ENCODE results near the gene SLC30A10.
"Not testable (repeated sequence)": the region's sequence is repeated elsewhere in the genome, so short reads cannot be mapped to it uniquely, and the experiment has no call there.

DNA sequence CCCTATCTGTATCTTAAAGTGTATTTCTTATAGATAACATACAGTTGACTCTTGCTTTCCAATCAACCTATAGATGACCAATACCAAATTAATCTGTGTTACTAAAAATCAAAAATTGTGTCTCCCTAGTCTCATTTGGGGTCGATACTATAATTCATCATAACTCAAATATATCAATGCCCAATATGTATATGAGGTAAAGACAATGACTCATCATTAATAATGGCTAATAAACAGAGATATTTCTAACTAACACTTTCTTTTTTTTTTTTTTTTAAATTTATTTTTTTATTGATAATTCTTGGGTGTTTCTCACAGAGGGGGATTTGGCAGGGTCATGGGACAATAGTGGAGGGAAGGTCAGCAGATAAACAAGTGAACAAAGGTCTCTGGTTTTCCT, 55.8 kb downstream of the SLC30A10 start:
- TF ChIP-seq, protein P1, sequence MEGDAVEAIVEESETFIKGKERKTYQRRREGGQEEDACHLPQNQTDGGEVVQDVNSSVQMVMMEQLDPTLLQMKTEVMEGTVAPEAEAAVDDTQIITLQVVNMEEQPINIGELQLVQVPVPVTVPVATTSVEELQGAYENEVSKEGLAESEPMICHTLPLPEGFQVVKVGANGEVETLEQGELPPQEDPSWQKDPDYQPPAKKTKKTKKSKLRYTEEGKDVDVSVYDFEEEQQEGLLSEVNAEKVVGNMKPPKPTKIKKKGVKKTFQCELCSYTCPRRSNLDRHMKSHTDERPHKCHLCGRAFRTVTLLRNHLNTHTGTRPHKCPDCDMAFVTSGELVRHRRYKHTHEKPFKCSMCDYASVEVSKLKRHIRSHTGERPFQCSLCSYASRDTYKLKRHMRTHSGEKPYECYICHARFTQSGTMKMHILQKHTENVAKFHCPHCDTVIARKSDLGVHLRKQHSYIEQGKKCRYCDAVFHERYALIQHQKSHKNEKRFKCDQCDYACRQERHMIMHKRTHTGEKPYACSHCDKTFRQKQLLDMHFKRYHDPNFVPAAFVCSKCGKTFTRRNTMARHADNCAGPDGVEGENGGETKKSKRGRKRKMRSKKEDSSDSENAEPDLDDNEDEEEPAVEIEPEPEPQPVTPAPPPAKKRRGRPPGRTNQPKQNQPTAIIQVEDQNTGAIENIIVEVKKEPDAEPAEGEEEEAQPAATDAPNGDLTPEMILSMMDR (IDR thresholded peaks at IDR 0.05): not testable (repeated sequence)
- not testable (repeated sequence) for TF ChIP-seq POLR2AphosphoS5, POLR2A (IDR thresholded peaks at IDR 0.05)

Data from gastroesophageal sphincter (tissue), 3 donors.